ENCODE results near the gene PCSK2. TPM values are rescaled to one million over a fixed set of nuclear protein-coding genes. Genes with fewer than 3 reads are reported as not detected.

Gene PCSK2
- total and polyA plus RNA-seq, 2 of the 8 experiments (the other 6 are each of a cell fraction or from before 2014, with no cell fraction given), result 1.9 to 4.2 TPM

GRCh38 chr20:17236766-17237165 is 9.9 kb downstream of the PCSK2 start:
- POLR2A ChIA-PET (ENCODE audit: partially characterized antibody), result no interaction called here

More at GRCh38 chr20:17236766-17237165, 9.9 kb downstream of the PCSK2 start:
- Histone ChIP-seq H4K20me1 (replicated peaks in 1 of 2; ENCODE audit: control insufficient read depth in 1 of 2, insufficient read depth in 2 of 2, low read length in 2 of 2) (no peaks in the 10 kb centered on the region), H3K23ac (ENCODE audit: insufficient read length) (no peak overlapping the region), H4K5ac (ENCODE audit: insufficient read length, low read depth, low read length) (no peak overlapping the region), H2AFZ (ENCODE audit: low read length) (no peak overlapping the region), H3K79me2 (ENCODE audit: control insufficient read depth in 1 of 2, insufficient read depth in 2 of 2, low read length in 2 of 2) (no peaks in the 10 kb centered on the region), H3K4ac (replicated peaks; ENCODE audit: insufficient read length, low read depth, low read length) (no peak overlapping the region), H4K91ac (replicated peaks; ENCODE audit: insufficient read length, low read length) (no peak overlapping the region), H3K23me2 (ENCODE audit: low read depth, low read length) (no peaks in the 10 kb centered on the region), H3K56ac (replicated peaks; ENCODE audit: insufficient read length, low read depth, low read length) (no peak overlapping the region), H3K9ac (replicated peaks in 1 of 4; ENCODE audit: extremely low read depth in 1 of 4, low read depth in 3 of 4, low read length in 3 of 4) (no peak overlapping the region), H2BK5ac (ENCODE audit: low read depth, low read length) (no peak overlapping the region), H3K14ac (ENCODE audit: insufficient read length) (no peak overlapping the region), H2BK120ac (replicated peaks; ENCODE audit: low read depth, low read length) (no peak overlapping the region), H3K27me3 (replicated peaks in 1 of 4; ENCODE audit: control insufficient read depth in 3 of 4, extremely low read depth in 1 of 4, insufficient read depth in 3 of 4, low read length in 3 of 4) (no peaks in the 10 kb centered on the region), H3K4me2 (ENCODE audit: insufficient read depth in 1 of 2, low read depth in 2 of 2, low read length in 2 of 2) (no peak overlapping the region), H3K4me3 (ENCODE audit: extremely low read depth in 1 of 4, insufficient read depth in 2 of 4, low read depth in 3 of 4, low read length in 4 of 4) (no peak overlapping the region), H2BK20ac (ENCODE audit: low read length) (no peak overlapping the region), H3K27ac (ENCODE audit: low read depth, low read length) (no peak overlapping the region), H3K18ac (ENCODE audit: extremely low read depth, low read length) (no peak overlapping the region), H3K4me1 (replicated peaks in 1 of 4; ENCODE audit: control insufficient read depth in 3 of 4, insufficient read depth in 4 of 4, low read length in 3 of 4) (no peaks in the 10 kb centered on the region), H2BK12ac (ENCODE audit: low read depth, low read length) (no peak overlapping the region), H3K9me3 (ENCODE audit: insufficient read depth in 2 of 2, low read depth in 1 of 2, low read length in 1 of 2) (no peaks in the 10 kb centered on the region), H3K36me3 (ENCODE audit: control insufficient read depth in 2 of 4, insufficient read depth in 4 of 4, low read length in 3 of 4) (no peaks in the 10 kb centered on the region), H2AK5ac (ENCODE audit: low read depth, low read length) (no peak overlapping the region), H3K79me1 (ENCODE audit: low read depth, low read length) (no peaks in the 10 kb centered on the region), H2BK15ac (ENCODE audit: low read length) (no peak overlapping the region), H4K8ac (ENCODE audit: extremely low read depth, insufficient read depth, low read length) (no peak overlapping the region)
- TF ChIP-seq KDM5A (IDR thresholded peaks at IDR 0.05; ENCODE audit: low read length) (no peak), TEAD4 (IDR thresholded peaks at IDR 0.05; ENCODE audit: low read depth, low read length) (no peak), SIN3A (conservative IDR thresholded peaks at IDR 0.05 in 1 of 2, IDR thresholded peaks at IDR 0.05 in 1 of 2; ENCODE audit: low read depth in 1 of 2, low read length in 2 of 2) (no peak), SP1 (IDR thresholded peaks at IDR 0.05; ENCODE audit: low read depth, low read length) (no peak), ZNF274 (IDR thresholded peaks at IDR 0.05; ENCODE audit: borderline replicate concordance, extremely low read depth, low read length) (no peak), SIRT6 (IDR thresholded peaks at IDR 0.05; ENCODE audit: low read length) (no peak), E2F6 (IDR thresholded peaks at IDR 0.05) (no peak), SUZ12 (IDR thresholded peaks at IDR 0.05; ENCODE audit: low read length) (no peak), RFX5 (IDR thresholded peaks at IDR 0.05; ENCODE audit: borderline replicate concordance, low read depth, low read length) (no peak), CTBP2 (IDR thresholded peaks at IDR 0.05; ENCODE audit: borderline replicate concordance, insufficient read depth, insufficient read length, low read length) (no peak), NRF1 (IDR thresholded peaks at IDR 0.05; ENCODE audit: low read depth, low read length) (no peak), TCF12 (IDR thresholded peaks at IDR 0.05; ENCODE audit: low read depth, low read length) (no peak), FOSL1 (IDR thresholded peaks at IDR 0.05; ENCODE audit: insufficient read depth, low read depth, low read length) (no peak), MAFK (IDR thresholded peaks at IDR 0.05; ENCODE audit: low read depth, low read length) (no peak), BCL11A (IDR thresholded peaks at IDR 0.05; ENCODE audit: low read depth in 2 of 2, low read length in 2 of 2) (no peak), JUN (IDR thresholded peaks at IDR 0.05; ENCODE audit: low read depth, low read length) (no peak)
- CTCF ChIA-PET (ENCODE audit: partially characterized antibody), result interaction anchor here (0.8 to 1.4 kb wide), 2 partner anchors 45 to 286 kb away, joined by 3 to 4 read pairs; no protein-coding TSS in a partner anchor
- DNase-seq (ENCODE audit: low read depth in 1 of 2, low spot score in 2 of 2), result no peak
- no peak for FAIRE-seq

All from H1 (cell line).